HEK293 (cell line): ENCODE data around the gene SLC35G1.

Experiments
- CTCF ChIA-PET: fragments of 350-600 bp; formaldehyde crosslinking; extraction: SDS; loops from one replicate; lab custom pipeline; 2021; ENCODE audit warnings: antibody characterized with exemption; lab: Yijun Ruan, JAX
- POLR2A ChIA-PET: fragments of 300-600 bp; formaldehyde crosslinking; extraction: SDS; loops from one replicate; lab custom pipeline; 2020; ENCODE audit warnings: antibody characterized with exemption, inconsistent platforms; lab: Yijun Ruan, JAX
- H3K27ac ChIP-seq: fragments of 200-500 bp; sonication (Bioruptor generic); 2 replicates; pipeline ENCODE4 v1.5.1; 2014; ENCODE audit warnings: low read depth, low read length, control low read depth, inconsistent platforms; ENCODE audit errors: extremely low read depth
- H3K36me3 ChIP-seq, 2 experiments: fragments of 200-500 bp in 1 of 2; sonication (Bioruptor generic) in 1 of 2; 1 replicate in 1 of 2; 2 replicates in 1 of 2; pipeline ENCODE4 v1.5.1; 2014 to 2017; ENCODE audit warnings: inconsistent platforms in 2 of 2, low read length in 2 of 2; ENCODE audit not compliant: control insufficient read depth in 2 of 2, insufficient read depth in 1 of 2
- H3K4me1 ChIP-seq: fragments of 200-500 bp; sonication (Bioruptor generic); 2 replicates; pipeline ENCODE4 v1.5.1; 2014; ENCODE audit warnings: mild to moderate bottlenecking, low read length, inconsistent platforms; ENCODE audit not compliant: control insufficient read depth, insufficient read depth
- H3K4me3 ChIP-seq: 2 replicates; pipeline ENCODE4 v1.5.1; 2011; ENCODE audit warnings: low read depth, mild to moderate bottlenecking, control low read depth, low read length, moderate library complexity
- H3K9me3 ChIP-seq: fragments of 200-500 bp; sonication (Bioruptor generic); 2 replicates; pipeline ENCODE4 v1.5.1; 2014; ENCODE audit warnings: low read depth, low read length, inconsistent platforms; ENCODE audit not compliant: control insufficient read depth, insufficient read depth
- GLIS1 ChIP-seq: fragments of 450-650 bp; formaldehyde crosslinking; IDR thresholded peaks from 2 replicates; pipeline ENCODE4 v1.5.1; 2016; ENCODE audit warnings: missing biosample characterization, missing genetic modification characterization
- SETDB1 ChIP-seq: IDR thresholded peaks from one replicate; pipeline ENCODE4 v1.6.1; 2017; ENCODE audit warnings: mild to moderate bottlenecking, low read length, moderate library complexity, mixed read lengths; ENCODE audit not compliant: insufficient read length
- SP2 ChIP-seq: fragments of 450-650 bp; formaldehyde crosslinking; IDR thresholded peaks from 2 replicates; pipeline ENCODE4 v1.5.1; 2016; ENCODE audit warnings: missing biosample characterization, missing genetic modification characterization
- ZNF202 ChIP-seq: fragments of 450-650 bp; formaldehyde crosslinking; IDR thresholded peaks from 2 replicates; pipeline ENCODE4 v1.5.1; 2016; ENCODE audit warnings: missing biosample characterization, missing genetic modification characterization, borderline replicate concordance
- ZNF391 ChIP-seq: fragments of 450-650 bp; formaldehyde crosslinking; IDR thresholded peaks from 2 replicates; pipeline ENCODE4 v1.5.1; 2016; ENCODE audit warnings: low read depth, missing biosample characterization, missing genetic modification characterization, borderline replicate concordance
- ZNF623 ChIP-seq: fragments of 450-650 bp; formaldehyde crosslinking; IDR thresholded peaks from 2 replicates; pipeline ENCODE4 v1.5.1; 2016; ENCODE audit warnings: missing biosample characterization, missing genetic modification characterization
- ZNF626 ChIP-seq: fragments of 450-650 bp; sonication (Bioruptor Pico); formaldehyde crosslinking; IDR thresholded peaks from 2 replicates; pipeline ENCODE4 v1.5.1; 2018; ENCODE audit warnings: missing biosample characterization, missing genetic modification characterization, inconsistent platforms
- ZNF76 ChIP-seq: fragments of 450-650 bp; formaldehyde crosslinking; IDR thresholded peaks from 2 replicates; pipeline ENCODE4; 2016; ENCODE audit warnings: low read depth, missing biosample characterization, missing genetic modification characterization, borderline replicate concordance
- TF ChIP-seq, protein P1 (sequence below): fragments of 450-650 bp; formaldehyde crosslinking; IDR thresholded peaks from 2 replicates; pipeline ENCODE4 v1.5.1; 2017; ENCODE audit warnings: missing biosample characterization, missing genetic modification characterization
- TF ChIP-seq, protein P2 (sequence below): fragments of 450-650 bp; formaldehyde crosslinking; IDR thresholded peaks from 2 replicates; pipeline ENCODE4 v1.5.1; 2016; ENCODE audit warnings: missing biosample characterization, missing genetic modification characterization
- TF ChIP-seq, protein P3 (sequence below): fragments of 450-650 bp; formaldehyde crosslinking; IDR thresholded peaks from 2 replicates; pipeline ENCODE4 v1.5.1; 2016; ENCODE audit warnings: missing biosample characterization, missing genetic modification characterization
- TF ChIP-seq, protein P4 (sequence below): fragments of 450-650 bp; formaldehyde crosslinking; IDR thresholded peaks from 2 replicates; pipeline ENCODE4 v1.5.1; 2016; ENCODE audit warnings: missing biosample characterization, missing genetic modification characterization, low read depth
- TF ChIP-seq, protein P5 (sequence below): fragments of 450-650 bp; formaldehyde crosslinking; IDR thresholded peaks from 2 replicates; pipeline ENCODE4 v1.5.1; 2017; ENCODE audit warnings: missing biosample characterization, mild to moderate bottlenecking, missing genetic modification characterization, moderate library complexity

SLC35G1 gene

DNA sequence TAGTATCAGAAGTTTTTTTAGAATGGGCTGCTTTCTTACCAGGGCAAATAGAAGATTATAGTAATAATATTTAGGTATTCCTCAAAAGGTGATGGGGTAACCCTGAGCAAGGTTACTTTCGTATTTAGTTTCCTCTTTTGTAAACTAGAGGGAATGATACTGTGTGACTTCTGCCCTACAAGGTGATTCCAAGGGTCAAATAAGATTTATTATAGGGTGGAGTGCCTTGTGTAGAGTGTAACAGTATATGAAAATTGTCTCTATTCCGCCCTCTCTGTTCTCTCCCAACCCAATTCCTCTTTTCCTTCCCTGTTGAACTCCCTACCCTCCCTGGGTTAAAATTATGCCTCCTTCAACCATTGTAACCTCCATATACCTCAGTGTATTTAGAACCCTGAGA, 5.3 kb downstream of the SLC35G1 start:
- no peak overlapping the region for H3K4me3 ChIP-seq
- peaks cover 3% of the 10 kb centered on the region; the same call in 1 of the 2 replicates for H3K4me1 ChIP-seq
- TF ChIP-seq ZNF391 (tag by site-specific recombination) (no peak), GLIS1 (tag by site-specific recombination) (no peak), SP2 (tag by site-specific recombination) (no peak), SETDB1 (no peak)
- TF ChIP-seq, all 188 proteins: peak for 0
- POLR2A ChIA-PET, result no interaction called here
- Histone ChIP-seq H3K9me3 (no peaks in the 10 kb centered on the region), H3K36me3 (peaks cover 8 to 12% of the 10 kb centered on the region in 2 experiments), H3K27ac (no peak overlapping the region)
- CTCF ChIA-PET, result no interaction called here

DNA sequence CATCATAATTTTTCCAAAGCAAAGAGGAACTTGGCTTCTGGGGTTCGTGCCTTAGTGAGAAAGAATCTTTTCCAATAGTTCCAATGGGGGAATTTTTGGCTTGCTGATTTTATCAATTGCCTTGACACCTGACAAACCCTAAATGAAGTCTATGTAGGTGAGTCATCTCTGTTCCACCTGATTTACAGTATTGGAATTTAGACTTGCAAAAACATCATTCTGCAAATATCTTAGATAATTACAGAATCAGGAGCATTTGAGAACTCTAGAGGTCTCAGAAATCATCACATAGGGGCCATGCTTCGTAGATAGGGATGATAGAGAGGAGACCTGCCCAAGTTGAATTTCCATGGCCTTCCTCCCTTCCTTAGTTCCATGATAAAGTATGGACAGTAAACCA, 9.3 kb downstream of the SLC35G1 start:
- no peaks in the 10 kb centered on the region for H3K4me1 ChIP-seq
- CTCF ChIA-PET, result interaction anchor here (1.1 kb wide), 1 partner anchor 82 kb away, joined by 3 read pairs; no protein-coding TSS in a partner anchor
- no peaks in the 10 kb centered on the region for H3K9me3 ChIP-seq
- H3K4me3 ChIP-seq, result no peak overlapping the region
- POLR2A ChIA-PET, result no interaction called here
- H3K27ac ChIP-seq, result no peak overlapping the region
- H3K36me3 ChIP-seq, result peaks cover 5 to 26% of the 10 kb centered on the region in 2 experiments; a peak in 2 of 3 replicates
- TF ChIP-seq, protein P1, sequence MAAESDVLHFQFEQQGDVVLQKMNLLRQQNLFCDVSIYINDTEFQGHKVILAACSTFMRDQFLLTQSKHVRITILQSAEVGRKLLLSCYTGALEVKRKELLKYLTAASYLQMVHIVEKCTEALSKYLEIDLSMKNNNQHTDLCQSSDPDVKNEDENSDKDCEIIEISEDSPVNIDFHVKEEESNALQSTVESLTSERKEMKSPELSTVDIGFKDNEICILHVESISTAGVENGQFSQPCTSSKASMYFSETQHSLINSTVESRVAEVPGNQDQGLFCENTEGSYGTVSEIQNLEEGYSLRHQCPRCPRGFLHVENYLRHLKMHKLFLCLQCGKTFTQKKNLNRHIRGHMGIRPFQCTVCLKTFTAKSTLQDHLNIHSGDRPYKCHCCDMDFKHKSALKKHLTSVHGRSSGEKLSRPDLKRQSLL, result no peak
- TF ChIP-seq ZNF76 (tag by site-specific recombination) (no peak), ZNF626 (tag by site-specific recombination) (no peak), ZNF391 (tag by site-specific recombination) (no peak)
- TF ChIP-seq, protein P2, sequence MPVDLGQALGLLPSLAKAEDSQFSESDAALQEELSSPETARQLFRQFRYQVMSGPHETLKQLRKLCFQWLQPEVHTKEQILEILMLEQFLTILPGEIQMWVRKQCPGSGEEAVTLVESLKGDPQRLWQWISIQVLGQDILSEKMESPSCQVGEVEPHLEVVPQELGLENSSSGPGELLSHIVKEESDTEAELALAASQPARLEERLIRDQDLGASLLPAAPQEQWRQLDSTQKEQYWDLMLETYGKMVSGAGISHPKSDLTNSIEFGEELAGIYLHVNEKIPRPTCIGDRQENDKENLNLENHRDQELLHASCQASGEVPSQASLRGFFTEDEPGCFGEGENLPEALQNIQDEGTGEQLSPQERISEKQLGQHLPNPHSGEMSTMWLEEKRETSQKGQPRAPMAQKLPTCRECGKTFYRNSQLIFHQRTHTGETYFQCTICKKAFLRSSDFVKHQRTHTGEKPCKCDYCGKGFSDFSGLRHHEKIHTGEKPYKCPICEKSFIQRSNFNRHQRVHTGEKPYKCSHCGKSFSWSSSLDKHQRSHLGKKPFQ (tag by site-specific recombination), result no peak

DNA sequence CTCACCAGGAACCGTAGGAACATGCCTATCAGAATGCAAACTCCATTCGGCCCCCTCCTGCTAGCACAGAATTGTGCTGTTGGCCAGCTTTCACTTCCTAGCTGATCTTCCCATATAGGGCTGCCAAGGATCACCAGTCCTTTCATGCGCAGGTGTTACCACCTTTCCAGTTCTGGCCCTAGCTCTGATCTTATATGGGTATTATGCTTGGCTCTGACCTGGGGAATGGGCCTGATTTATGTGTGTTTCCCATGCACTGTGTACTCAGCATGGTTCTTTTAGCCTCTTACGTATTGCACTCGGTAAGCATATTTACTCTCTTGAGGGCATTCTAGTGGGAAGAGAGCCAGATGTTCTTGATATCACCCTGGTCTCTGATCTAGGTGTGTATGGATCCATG, 11.1 kb downstream of the SLC35G1 start:
- H3K4me3 ChIP-seq, result no peak overlapping the region
- ChIA-PET POLR2A (no interaction called here), CTCF (interaction anchor here (0.7 kb wide), 1 partner anchor 36 kb away, joined by 3 read pairs; no protein-coding TSS in a partner anchor)

More for the DNA sequence above, 11.1 kb downstream of the SLC35G1 start:
- H3K4me1 ChIP-seq, result no peaks in the 10 kb centered on the region
- no peak for TF ChIP-seq ZNF202 (tag by site-specific recombination)
- TF ChIP-seq ZNF623, result no peak
- TF ChIP-seq, protein P3, sequence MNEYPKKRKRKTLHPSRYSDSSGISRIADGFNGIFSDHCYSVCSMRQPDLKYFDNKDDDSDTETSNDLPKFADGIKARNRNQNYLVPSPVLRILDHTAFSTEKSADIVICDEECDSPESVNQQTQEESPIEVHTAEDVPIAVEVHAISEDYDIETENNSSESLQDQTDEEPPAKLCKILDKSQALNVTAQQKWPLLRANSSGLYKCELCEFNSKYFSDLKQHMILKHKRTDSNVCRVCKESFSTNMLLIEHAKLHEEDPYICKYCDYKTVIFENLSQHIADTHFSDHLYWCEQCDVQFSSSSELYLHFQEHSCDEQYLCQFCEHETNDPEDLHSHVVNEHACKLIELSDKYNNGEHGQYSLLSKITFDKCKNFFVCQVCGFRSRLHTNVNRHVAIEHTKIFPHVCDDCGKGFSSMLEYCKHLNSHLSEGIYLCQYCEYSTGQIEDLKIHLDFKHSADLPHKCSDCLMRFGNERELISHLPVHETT (tag by site-specific recombination), result no peak
- TF ChIP-seq, protein P4, sequence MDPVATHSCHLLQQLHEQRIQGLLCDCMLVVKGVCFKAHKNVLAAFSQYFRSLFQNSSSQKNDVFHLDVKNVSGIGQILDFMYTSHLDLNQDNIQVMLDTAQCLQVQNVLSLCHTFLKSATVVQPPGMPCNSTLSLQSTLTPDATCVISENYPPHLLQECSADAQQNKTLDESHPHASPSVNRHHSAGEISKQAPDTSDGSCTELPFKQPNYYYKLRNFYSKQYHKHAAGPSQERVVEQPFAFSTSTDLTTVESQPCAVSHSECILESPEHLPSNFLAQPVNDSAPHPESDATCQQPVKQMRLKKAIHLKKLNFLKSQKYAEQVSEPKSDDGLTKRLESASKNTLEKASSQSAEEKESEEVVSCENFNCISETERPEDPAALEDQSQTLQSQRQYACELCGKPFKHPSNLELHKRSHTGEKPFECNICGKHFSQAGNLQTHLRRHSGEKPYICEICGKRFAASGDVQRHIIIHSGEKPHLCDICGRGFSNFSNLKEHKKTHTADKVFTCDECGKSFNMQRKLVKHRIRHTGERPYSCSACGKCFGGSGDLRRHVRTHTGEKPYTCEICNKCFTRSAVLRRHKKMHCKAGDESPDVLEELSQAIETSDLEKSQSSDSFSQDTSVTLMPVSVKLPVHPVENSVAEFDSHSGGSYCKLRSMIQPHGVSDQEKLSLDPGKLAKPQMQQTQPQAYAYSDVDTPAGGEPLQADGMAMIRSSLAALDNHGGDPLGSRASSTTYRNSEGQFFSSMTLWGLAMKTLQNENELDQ (tag by site-specific recombination), result no peak
- TF ChIP-seq, protein P5, sequence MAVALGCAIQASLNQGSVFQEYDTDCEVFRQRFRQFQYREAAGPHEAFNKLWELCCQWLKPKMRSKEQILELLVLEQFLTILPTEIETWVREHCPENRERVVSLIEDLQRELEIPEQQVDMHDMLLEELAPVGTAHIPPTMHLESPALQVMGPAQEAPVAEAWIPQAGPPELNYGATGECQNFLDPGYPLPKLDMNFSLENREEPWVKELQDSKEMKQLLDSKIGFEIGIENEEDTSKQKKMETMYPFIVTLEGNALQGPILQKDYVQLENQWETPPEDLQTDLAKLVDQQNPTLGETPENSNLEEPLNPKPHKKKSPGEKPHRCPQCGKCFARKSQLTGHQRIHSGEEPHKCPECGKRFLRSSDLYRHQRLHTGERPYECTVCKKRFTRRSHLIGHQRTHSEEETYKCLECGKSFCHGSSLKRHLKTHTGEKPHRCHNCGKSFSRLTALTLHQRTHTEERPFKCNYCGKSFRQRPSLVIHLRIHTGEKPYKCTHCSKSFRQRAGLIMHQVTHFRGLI, result no peak
- H3K36me3 ChIP-seq, result peaks cover 5 to 33% of the 10 kb centered on the region in 2 experiments; a peak in 2 of 3 replicates
- no peaks in the 10 kb centered on the region for H3K9me3 ChIP-seq
- H3K27ac ChIP-seq, result no peak overlapping the region
